HepG2 (cell line): ENCODE results near the gene SURF2. TPM values are rescaled to one million over a fixed set of nuclear protein-coding genes. Genes with fewer than 3 reads are reported as not detected.

Source experiments
- AKAP8 ChIP-seq: sonication (generic); formaldehyde crosslinking; IDR thresholded peaks from 2 replicates; pipeline ENCODE4 v1.5.1; 2020; ENCODE audit warnings: mild to moderate bottlenecking, missing genetic modification reagents
- CBX2 ChIP-seq, 2 experiments: fragments of 200-600 bp in 1 of 2; sonication (generic); formaldehyde crosslinking in 1 of 2; IDR thresholded peaks; 2 replicates each; pipeline versions ENCODE4 v1.7.0 to v1.8.1; 2018 to 2022; ENCODE audit warnings: low read depth in 2 of 2, low read length in 1 of 2, mild to moderate bottlenecking in 1 of 2, missing genetic modification reagents in 1 of 2
- HDAC2 ChIP-seq: sonication (generic); formaldehyde crosslinking; IDR thresholded peaks from 2 replicates; pipeline ENCODE4 v1.4.0; 2020; ENCODE audit warnings: missing genetic modification reagents
- HNF4A ChIP-seq: sonication (generic); formaldehyde crosslinking; IDR thresholded peaks from 2 replicates; pipeline ENCODE4 v1.4.0; 2020; ENCODE audit warnings: missing genetic modification reagents
- KDM2A ChIP-seq: sonication (generic); formaldehyde crosslinking; IDR thresholded peaks from 2 replicates; pipeline ENCODE4 v1.4.0; 2020; ENCODE audit warnings: low read depth, missing genetic modification reagents, borderline replicate concordance
- NFATC3 ChIP-seq: sonication (generic); formaldehyde crosslinking; IDR thresholded peaks from 2 replicates; pipeline ENCODE4 v1.5.1; 2020; ENCODE audit warnings: mild to moderate bottlenecking, missing genetic modification reagents
- NR2F1 ChIP-seq, 2 experiments: fragments of 450-650 bp in 1 of 2; formaldehyde crosslinking in 1 of 2; IDR thresholded peaks; 2 replicates each; pipeline versions ENCODE4 v1.5.0 to v1.6.1; 2016 to 2020; ENCODE audit warnings: mild to moderate bottlenecking in 1 of 2, missing compliant biosample characterization in 1 of 2, missing genetic modification reagents in 1 of 2, moderate library complexity in 1 of 2
- PCBP1 ChIP-seq: fragments of 200-400 bp; formaldehyde crosslinking; IDR thresholded peaks from 2 replicates; pipeline ENCODE4 v1.6.1; 2017; ENCODE audit warnings: mild to moderate bottlenecking, low read depth, low read length, borderline replicate concordance
- SOX13 ChIP-seq, 3 experiments: fragments of 450-650 bp in 1 of 3; sonication (generic) in 1 of 3; formaldehyde crosslinking in 1 of 3; IDR thresholded peaks in 2 of 3; conservative IDR thresholded peaks in 1 of 3; 2 replicates each; pipeline versions ENCODE4 v1.5.0 to v1.6.1; 2016 to 2020; ENCODE audit warnings: antibody characterized with exemption in 1 of 3, mild to moderate bottlenecking in 1 of 3, missing compliant biosample characterization in 1 of 3, missing genetic modification reagents in 1 of 3, moderate library complexity in 1 of 3
- SRY ChIP-seq: sonication (generic); formaldehyde crosslinking; IDR thresholded peaks from 2 replicates; pipeline ENCODE4 v1.8.0; 2022; ENCODE audit warnings: mild to moderate bottlenecking, missing genetic modification reagents
- YEATS4 ChIP-seq: sonication (generic); formaldehyde crosslinking; IDR thresholded peaks from 2 replicates; pipeline ENCODE4 v1.4.0; 2020; ENCODE audit warnings: missing genetic modification reagents, borderline replicate concordance
- ZIK1 ChIP-seq: sonication (generic); formaldehyde crosslinking; IDR thresholded peaks from 2 replicates; pipeline ENCODE4 v1.5.0; 2020; ENCODE audit warnings: mild to moderate bottlenecking, low read depth, missing genetic modification reagents, borderline replicate concordance
- ZNF160 ChIP-seq: sonication (generic); formaldehyde crosslinking; IDR thresholded peaks from 2 replicates; pipeline ENCODE4 v1.8.0; 2022; ENCODE audit warnings: mild to moderate bottlenecking, inconsistent platforms, missing genetic modification reagents
- ZNF224 ChIP-seq: sonication (generic); formaldehyde crosslinking; IDR thresholded peaks from 2 replicates; pipeline ENCODE4 v1.5.0; 2020; ENCODE audit warnings: mild to moderate bottlenecking, missing genetic modification reagents
- ZNF276 ChIP-seq: sonication (generic); formaldehyde crosslinking; IDR thresholded peaks from 2 replicates; pipeline ENCODE4 v1.4.0; 2020; ENCODE audit warnings: mild to moderate bottlenecking, low read depth, missing genetic modification reagents
- ZNF441 ChIP-seq: sonication (generic); formaldehyde crosslinking; IDR thresholded peaks from 2 replicates; pipeline ENCODE4 v1.7.0; 2021; ENCODE audit warnings: missing genetic modification reagents, borderline replicate concordance
- ZNF567 ChIP-seq: sonication (generic); formaldehyde crosslinking; IDR thresholded peaks from 2 replicates; pipeline ENCODE4 v1.8.1; 2023; ENCODE audit warnings: mild to moderate bottlenecking, missing genetic modification reagents, borderline replicate concordance
- ZNF574 ChIP-seq: sonication (generic); formaldehyde crosslinking; IDR thresholded peaks from 2 replicates; pipeline ENCODE4 v1.4.0; 2020; ENCODE audit warnings: missing genetic modification reagents
- ZNF772 ChIP-seq: sonication (generic); formaldehyde crosslinking; IDR thresholded peaks from 2 replicates; pipeline ENCODE4 v1.5.0; 2020; ENCODE audit warnings: mild to moderate bottlenecking, missing genetic modification reagents
- ZNF784 ChIP-seq: sonication (generic); formaldehyde crosslinking; IDR thresholded peaks from 2 replicates; pipeline ENCODE4 v1.5.1; 2020; ENCODE audit warnings: missing genetic modification reagents, mild to moderate bottlenecking, borderline replicate concordance
- ZSCAN22 ChIP-seq: sonication (generic); formaldehyde crosslinking; IDR thresholded peaks from 2 replicates; pipeline ENCODE4 v1.4.0; 2020; ENCODE audit warnings: mild to moderate bottlenecking, missing genetic modification reagents
- ZSCAN29 ChIP-seq: sonication (generic); formaldehyde crosslinking; conservative IDR thresholded peaks from 2 replicates; pipeline ENCODE4 v1.4.0; 2020; ENCODE audit warnings: mild to moderate bottlenecking, missing genetic modification reagents
- polyA plus RNA-seq, 8 experiments: library from polyadenylated mRNA; depleted of rRNA in 3 of 8; stranded (reverse) in 7 of 8; unstranded in 1 of 8; fragments of >200 nt; fragmentation: Illumina TruSeq in 4 of 8; extraction: Trizol in 4 of 8; gene quantifications; 2 replicates each; pipeline versions ENCODE4 v1.2.1 to v1.2.3, GENCODE V29; 2011 to 2016; ENCODE audit warnings: low read depth in 4 of 8, missing spikeins in 1 of 8, mixed read lengths in 1 of 8; ENCODE audit not compliant: insufficient read depth in 1 of 8
- total RNA-seq, 5 experiments: library from RNA; depleted of rRNA; stranded (reverse); fragments of >200 nt; fragmentation: Illumina TruSeq; extraction: Trizol; gene quantifications; 2 replicates each; pipeline ENCODE4 v1.2.3, GENCODE V29; 2016; ENCODE audit warnings: low read depth in 1 of 5

Gene SURF2
- total and polyA plus RNA-seq, 2 of the 13 experiments (the other 11 are each of a cell fraction or from before 2014, with no cell fraction given) = 6.3 to 13.6 TPM

- TF ChIP-seq CBX2 (IDR thresholded peaks at IDR 0.05; ENCODE audit: low read depth, low read length) (no peak), CBX2 (CRISPR knock-in tag; IDR thresholded peaks at IDR 0.05; ENCODE audit: low read depth) (peak; percentile 72; the same call in 1 of the 2 replicates), NR2F1 (CRISPR knock-in tag; IDR thresholded peaks at IDR 0.05) (no peak), ZNF160 (CRISPR knock-in tag) (no peak), ZNF574 (CRISPR knock-in tag) (peak; percentile 83), KDM2A (CRISPR knock-in tag) (0 out of 2 replicates have a peak, but pooled peaks have one; percentile 40), AKAP8 (CRISPR knock-in tag) (peak; percentile 63; the same call in 1 of the 2 replicates), ZNF567 (CRISPR knock-in tag) (0 out of 2 replicates have a peak, but pooled peaks have one; percentile 64), ZNF276 (CRISPR knock-in tag) (0 out of 2 replicates have a peak, but pooled peaks have one; percentile 16), NFATC3 (0 out of 2 replicates have a peak, but pooled peaks have one; percentile 40), YEATS4 (CRISPR knock-in tag) (peak; percentile 95), SOX13 (IDR thresholded peaks at IDR 0.05) (no peak), SOX13 (CRISPR knock-in tag; conservative IDR thresholded peaks at IDR 0.05 in 1 of 2, IDR thresholded peaks at IDR 0.05 in 1 of 2) (peak in 1 of 2 experiments; percentile 33; a peak in 1 of 4 replicates), ZNF441 (CRISPR knock-in tag) (peak; percentile 20; the same call in 1 of the 2 replicates), HDAC2 (peak; percentile 13; the same call in 1 of the 2 replicates), ZSCAN22 (CRISPR knock-in tag) (0 out of 2 replicates have a peak, but pooled peaks have one; percentile 17), HNF4A (peak; percentile 24), SRY (CRISPR knock-in tag) (no peak), ZNF224 (CRISPR knock-in tag) (no peak), ZIK1 (peak; percentile 82; the same call in 1 of the 2 replicates), ZNF772 (CRISPR knock-in tag) (peak; percentile 16; the same call in 1 of the 2 replicates), PCBP1 (no peak), ZNF784 (CRISPR knock-in tag) (no peak), ZSCAN29 (CRISPR knock-in tag) (peak; percentile 72; the same call in 1 of the 2 replicates)
These were observed 19.6 kb downstream of the SURF2 start, which contains the start of the genes STKLD1 and SURF4 (continued) for GRCh38 chr9:133375724-133376654.
